SHP77 treated with DMSO at 0.1 percent for 48 hours (cell line): ENCODE measurements around the gene CNIH3.
A peak's percentile ranks its signal among the peaks of the same experiment; 100 is the strongest.

Experiments used
- DNase-seq: peaks from one replicate; lab custom pipeline; 2025; lab: John Stamatoyannopoulos, UW

Gene CNIH3

DNA sequence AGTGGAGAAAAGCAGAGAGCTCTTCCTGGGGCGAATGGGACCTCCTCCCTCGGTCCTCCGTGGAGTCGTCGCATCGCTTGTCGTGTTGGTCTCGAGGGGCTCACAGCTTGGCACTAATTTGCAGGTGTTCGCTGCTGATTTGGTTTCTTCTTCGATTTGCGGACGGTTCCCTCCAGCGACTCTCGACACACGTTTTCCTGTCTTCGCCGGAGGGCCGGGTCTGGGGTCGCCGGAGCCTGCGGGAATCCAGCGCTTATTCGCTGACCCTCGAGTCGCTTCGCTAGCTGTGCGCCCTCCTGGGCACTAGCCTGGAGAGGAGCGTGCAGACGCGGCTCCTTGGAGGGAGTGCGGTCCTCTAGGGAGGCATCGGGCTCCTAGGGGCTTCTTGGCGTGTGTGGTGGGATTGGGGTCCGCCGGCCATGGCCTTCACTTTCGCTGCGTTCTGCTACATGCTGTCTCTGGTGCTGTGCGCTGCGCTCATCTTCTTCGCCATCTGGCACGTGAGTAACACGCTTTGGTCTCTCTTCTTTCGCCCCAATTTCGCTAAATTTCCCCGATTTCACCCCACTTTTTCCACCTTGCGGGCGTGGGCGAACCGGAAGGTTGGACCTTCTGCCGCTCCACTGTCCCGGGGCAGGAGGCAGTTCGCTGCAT lies 766 bp downstream of the CNIH3 start:
- DNase-seq, result no peak

DNA sequence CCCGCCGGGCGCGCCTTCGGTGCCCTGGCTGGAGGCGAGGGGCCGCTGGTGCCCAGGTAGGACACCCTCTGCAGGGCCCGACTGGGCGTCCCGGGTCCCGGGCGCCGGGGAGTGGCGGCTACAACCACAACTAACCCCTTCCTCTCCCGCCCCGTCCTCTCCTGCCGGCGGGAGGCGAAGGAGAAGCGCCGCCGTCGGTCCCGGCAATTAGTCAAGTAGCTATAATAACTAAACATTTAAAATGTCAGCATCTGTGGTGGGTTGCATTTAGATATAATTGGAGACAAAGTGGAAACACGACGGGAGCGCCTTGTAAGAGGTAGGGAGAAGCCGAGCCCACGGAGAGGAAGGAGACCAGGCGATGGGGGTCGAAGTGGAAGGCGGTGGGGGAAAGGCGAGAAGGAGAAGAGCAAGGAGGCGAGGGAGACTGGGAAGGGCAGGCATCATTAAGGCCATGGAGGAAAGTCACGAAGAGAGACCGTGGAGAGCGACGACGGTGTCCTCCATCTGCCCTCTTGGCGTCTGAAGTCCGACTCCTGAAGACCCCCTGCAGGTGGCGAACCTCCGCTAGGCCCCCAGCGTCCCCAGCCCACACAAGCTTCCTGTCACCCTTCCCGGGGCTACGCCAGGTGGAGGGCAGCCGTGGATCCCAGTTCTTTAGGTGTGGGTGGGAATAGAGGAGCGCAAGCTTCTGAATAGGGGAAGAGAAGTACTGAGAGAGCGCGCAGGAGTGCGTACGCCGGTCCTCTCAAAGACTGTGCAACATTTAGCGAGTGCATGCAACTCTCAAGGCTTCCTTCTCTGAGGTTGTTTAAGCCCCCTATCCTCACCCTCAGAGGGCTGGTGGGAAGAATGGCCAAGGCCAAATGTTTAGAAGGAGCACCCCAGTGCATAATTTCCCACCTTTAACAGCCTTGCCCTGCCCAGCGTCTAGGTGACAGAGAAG lies 1.6 kb downstream of the CNIH3 start:
- no peak for DNase-seq

DNA sequence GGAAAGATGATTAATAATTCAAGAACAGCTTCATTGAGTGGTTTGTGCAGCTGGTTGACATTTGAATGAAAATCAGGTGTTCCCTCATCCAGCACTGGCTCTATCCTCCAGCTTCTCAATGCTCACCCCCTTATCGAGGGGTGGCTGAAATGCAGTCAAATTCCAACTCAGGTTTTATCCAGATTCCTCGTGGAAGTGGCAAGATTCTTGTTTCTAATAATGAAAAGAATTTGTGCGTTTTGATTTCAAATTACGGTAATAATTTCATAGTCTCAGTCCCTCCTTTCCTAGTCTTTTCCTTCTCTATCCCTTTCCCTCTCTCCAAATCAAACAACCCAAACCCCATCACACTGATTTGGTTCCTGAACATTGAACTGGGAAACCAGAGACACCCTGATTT lies 3.1 kb downstream of the CNIH3 start:
- no peak for DNase-seq

DNA sequence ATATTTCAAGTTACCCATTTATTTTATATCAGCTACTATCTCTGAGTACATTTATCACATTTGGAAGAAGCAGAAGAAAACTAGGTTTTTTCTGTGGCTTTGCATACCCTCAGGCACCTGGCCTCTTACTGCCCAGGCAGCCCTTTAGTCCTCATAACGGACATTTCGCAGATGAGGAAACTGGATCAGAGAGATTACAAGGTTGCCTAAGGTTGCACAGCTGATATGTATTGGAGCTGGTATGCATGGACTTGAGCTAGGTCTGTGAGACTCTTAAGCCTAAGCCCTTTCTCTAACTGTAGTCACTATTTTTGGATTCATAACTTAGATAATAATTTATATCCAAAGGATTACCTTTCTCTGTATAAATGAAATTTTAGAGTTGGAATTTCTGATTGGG lies 4.0 kb downstream of the CNIH3 start:
- DNase-seq, result no peak

DNA sequence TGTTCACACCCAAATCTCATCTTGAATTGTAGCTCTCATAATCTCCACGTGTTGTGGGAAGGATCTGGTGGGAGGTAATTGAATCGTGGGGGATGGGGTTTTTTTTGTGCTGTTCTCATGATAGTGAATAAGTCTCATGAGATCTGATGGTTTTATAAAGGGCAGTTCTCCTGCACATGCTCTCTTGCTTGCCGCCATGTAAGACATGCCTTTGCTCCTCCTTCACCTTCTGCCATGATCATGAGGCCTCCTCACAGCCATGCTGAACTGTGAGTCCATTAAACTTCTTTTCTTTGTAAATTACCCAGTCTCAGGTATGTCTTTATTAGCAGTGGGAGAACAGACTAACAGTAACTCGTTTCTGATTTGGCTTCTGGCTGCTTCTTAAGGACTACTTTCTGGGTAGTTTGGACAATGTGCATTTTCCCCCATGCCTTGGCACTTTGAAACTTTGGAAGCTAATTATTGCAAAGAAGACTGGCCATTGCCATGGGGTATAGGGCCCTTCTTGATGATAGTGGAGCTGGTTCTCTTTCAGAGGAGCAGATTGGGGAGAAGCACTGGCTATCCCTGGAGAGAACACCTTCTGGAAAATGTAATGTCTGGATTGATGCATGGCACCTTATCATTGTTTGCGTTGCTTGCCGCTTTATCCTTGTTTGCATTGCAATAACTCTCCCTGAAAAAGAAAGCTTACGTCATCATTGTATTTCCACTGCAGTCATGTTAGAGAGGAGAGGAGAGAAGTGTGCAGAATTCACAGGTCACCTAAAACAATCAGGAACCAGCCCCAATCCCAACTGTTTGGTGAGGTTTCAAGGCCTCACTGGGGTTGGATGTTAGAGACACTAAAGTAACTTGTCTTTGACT lies 5.9 kb downstream of the CNIH3 start:
- DNase-seq, result peak; percentile 46

DNA sequence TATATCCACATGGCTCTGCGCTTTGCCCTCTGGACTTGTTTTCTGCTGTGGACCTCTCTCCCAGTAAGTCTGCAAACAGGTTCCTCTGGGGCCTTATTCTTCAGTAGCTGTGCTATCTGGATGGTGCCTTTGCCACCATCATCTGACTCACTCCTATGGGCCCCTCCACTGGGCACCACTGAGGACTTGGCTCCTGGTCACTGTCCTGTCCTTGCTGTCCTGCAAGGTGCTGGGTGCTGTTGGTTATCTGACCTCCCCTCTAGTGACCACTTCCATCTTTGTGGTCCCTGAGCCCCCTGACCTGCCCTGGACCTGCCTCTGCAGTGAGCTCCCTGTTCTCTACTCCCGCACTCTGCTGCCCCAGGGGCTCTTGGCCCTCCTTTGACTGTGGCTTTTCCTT lies 6.7 kb downstream of the CNIH3 start:
- no peak for DNase-seq

DNA sequence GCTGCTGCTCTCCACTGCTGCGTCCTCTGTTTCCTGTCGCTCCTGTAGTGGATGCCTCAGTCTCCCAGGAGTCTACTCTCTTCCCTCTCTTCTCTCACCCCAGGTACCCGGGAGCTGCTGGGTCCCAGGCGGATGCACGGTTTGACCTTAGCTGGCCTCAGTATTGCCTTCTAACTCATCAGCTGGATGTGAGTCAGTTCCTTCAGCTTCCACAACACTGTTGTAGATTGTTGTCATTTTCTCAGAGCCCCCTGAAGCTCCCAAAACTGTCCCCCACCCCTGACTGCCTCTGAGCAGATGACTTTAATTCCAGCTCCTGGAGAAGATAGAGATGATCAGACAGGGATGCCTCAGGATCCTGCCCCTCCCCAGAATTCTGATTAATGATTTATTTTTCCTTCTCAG lies 7.2 kb downstream of the CNIH3 start:
- no peak for DNase-seq

DNA sequence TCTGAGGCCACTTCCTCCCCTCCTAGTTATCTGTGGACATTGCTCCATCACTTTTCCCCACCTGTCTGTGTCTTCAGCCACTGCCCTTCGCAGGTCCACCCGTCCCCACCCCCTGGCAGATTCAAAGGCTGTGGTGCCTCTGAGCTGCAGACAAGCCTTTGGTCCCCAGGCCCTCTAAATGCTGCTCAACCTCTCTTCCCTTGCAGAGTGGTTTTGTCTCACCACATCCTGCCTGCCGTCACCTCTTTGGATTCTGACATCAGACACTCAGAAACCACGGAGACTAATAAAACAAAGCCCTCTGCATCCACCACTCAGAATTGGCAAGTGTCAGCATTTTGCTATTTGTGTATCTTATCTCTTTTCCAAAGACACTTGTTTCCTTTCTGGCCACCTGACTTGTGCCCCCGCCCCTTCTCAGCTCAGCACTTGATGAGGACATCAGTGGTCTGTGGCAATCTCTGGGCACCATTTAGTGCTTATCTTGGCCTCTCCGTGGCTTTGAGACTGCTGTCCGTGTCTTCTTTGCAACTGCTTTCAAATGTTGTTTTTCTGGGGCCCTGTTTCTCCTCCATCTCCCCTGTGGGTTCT lies 7.7 kb downstream of the CNIH3 start:
- no peak for DNase-seq

DNA sequence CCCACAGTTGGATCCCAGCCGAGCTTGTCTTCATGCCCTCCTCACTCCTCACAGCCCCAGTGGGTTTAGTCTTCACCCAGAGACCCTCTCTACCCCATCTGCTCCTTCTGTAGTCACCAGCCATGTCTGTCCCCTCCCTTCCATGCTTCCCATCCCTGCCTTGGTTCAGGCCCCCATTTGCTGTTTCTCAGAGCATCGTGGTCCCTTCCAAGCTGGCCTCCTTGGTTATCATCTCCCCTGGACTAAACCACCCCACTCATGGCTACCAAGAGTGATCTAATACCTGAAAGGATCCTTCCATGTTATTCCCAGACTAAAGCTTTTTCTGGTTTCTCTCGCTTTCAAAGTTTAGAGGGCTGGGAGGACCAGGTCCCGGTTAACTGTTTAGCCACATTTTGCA lies 8.3 kb downstream of the CNIH3 start:
- no peak for DNase-seq

DNA sequence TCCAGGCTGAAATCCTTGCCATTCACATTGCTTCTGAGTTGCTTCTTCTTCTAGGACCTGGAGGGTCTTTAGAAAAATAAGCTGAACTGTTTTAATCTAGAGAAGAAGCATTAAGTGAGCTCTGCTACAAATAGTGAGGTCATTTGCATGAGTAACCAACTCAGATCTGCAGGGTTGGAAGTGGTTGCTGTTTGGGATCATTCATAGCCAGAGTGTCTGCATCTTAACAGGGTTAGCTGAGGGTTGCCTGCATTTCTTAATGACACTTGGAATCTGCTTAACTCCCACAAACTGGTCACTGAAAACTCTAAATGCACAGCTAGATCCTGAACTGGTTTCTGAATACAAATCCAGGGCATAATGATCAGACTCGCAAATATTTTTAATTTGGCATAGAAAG lies 9.9 kb downstream of the CNIH3 start:
- DNase-seq, result no peak

DNA sequence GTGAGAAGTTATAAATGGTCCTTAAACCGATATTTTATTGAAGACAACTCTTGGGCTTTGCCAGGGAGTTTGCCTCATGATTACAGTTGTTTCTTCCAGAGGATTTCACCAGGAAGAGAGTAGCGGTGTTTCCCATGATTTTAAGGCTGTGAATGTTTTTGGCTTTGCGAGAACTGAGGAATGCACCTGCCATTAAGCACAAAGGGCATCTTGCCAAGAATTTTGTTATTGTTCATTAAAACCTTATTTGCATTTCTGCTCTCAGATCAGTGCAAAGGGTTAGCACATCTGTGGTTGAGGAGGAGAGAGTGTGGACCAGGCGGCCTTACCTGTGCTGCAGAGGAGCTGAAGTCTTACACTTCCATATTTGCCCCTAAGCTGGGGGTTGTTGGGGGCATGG lies 13.8 kb downstream of the CNIH3 start:
- DNase-seq, result no peak

DNA sequence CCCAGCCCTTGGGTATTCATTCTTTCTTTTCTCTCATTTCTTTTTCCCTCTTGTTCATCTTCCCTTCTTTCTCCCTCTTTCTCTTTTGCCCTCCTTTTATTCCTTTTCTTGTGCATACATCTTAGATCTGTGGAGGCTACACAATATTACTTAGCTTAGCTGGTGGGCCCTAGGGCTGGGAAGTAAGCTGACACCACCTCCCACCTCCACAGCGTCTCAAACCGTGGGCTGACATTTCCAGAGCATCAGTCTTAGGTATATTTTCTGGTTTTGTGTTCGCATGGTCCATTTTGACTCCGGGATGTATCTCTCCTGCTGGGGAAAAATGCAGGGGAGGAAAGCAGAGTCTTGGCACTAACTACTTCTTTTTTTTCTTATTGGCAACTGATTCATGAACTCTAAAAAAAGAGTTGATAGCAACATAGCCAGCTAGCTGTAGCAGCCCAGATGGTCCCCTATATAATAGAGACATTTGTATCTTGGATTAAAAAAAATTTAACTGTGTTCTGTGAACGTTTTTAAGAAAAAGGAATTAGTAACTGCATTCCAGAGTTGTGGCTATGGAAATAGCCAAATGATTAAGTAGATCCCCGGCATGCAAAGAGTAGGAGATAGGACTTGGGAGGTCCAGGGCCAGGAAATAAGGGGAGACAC lies 15.5 kb downstream of the CNIH3 start:
- no peak for DNase-seq

DNA sequence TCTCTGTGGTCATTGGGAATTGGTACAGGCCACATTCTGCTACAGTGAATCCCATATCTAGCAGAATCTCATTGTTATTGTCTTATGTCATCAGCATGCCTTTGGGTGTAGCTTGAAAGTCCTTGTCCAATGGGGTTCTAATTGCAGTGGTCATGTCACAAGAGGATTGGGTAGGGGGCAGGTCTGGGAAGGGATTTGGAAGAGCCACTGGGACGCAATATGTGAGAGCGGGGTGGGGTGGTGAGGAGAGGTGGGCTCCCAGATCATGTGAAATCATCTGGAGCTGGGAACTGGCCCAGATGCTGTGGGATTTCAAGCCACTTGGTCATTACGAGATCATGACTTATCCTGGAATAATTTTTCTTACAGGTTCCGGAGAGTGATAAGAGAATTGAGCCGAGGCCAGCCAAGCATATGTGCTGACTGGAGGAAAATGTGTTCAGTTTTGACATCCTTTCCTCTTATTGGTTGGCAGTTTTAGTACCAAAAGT lies 16.3 kb downstream of the CNIH3 start:
- no peak for DNase-seq

DNA sequence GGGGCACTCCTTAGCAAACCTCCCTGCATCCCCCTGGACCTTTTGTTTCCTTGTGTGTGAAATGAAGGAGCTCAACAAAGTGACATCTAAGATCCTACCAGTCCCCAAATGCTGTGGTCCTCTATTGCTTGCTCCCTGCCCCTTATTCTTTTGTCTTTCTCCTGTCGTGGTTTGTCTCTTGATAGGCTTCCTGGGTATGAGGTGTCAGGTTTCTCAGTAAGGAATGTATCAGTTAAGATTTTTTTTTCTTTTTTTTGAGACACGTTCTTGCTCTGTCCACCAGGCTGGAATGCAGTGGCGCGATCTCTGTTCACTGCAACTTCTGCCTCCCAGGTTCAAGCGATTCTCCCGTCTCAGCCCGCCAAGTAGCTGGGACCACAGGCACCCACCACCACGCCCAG lies 16.8 kb downstream of the CNIH3 start:
- DNase-seq, result no peak

DNA sequence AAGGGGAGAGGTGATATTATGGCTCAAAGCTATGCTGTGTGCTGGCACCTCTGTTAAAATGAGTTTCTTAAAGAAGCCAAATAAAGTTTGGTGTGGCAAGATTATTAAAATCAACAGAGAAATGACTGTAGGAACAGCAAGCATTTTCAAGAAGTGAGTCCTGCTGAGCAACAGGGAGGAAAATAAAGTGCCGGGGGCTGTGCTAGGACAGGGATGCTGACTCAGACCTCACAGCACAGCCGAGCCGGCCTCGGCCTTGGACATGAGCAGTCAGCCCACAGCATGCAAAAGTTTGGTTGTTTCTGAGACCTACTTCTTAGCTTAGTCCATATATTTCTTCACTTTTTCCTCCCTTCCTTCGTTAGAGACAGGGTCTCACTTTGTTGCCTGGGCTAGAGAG lies 19.2 kb downstream of the CNIH3 start:
- DNase-seq, result no peak

DNA sequence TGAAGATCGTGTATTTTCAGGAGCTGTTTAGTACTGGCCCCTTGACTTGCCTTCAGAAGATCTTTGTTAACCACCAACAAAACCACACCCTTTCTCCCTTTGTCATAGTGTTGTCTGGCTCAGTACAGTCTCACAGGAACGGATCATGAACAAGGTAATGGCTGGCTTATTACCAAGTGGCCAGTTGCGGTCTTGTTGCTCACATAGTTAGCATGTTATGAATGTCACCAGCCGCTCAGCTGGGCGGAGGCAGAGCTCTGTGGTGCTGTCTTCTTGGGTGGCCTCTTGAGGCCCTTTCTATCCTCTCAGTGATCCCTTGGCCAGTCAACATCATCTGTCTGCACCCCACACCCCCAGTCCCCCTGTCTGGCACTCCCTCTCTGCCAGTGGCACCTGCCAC lies 21.4 kb downstream of the CNIH3 start:
- DNase-seq, result no peak

DNA sequence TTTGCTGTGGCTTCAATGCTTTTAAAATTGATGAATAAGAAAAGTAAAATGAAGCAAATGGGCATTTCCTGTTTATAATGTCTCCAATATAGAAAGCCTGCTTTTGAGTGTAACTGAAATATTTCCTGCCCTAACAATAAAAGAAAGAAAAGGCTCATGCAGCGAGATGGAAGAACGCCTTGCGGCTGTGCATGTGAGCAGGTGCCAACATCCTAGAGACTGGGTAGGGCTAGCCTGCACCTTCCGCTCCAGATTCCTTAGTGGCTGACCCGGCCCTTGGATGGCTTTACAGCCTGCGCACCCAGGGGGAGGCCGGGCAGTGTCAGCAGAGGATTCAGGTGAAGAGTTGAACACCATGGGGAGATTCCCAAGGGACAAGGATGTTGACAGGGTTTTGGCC lies 21.8 kb downstream of the CNIH3 start:
- DNase-seq, result no peak

DNA sequence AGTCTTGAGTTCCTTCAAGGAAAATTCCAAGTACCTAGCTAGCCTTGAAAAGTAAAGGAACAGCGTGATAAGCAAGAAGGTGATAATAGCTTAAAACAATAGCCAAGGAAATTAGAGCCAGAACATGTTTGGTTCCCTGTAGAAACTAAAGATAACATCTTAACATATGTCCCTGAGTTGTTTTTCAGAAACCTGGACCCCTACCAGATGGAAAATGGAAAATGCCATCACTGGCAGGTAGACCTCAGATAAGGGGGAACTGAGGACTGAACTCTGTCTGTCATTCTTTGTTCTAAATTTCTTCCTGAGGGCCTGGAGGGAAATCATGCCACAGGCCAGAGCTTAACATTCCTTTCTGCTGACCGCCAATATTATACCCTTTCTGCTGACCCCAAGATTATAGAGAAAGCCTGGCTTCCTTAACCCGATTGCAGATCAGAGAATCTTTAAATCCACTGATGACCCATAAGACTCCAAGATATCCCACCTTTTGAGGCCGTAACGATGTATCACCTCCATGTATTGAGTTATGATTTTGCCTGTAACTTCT lies 23.4 kb downstream of the CNIH3 start:
- DNase-seq, result no peak

DNA sequence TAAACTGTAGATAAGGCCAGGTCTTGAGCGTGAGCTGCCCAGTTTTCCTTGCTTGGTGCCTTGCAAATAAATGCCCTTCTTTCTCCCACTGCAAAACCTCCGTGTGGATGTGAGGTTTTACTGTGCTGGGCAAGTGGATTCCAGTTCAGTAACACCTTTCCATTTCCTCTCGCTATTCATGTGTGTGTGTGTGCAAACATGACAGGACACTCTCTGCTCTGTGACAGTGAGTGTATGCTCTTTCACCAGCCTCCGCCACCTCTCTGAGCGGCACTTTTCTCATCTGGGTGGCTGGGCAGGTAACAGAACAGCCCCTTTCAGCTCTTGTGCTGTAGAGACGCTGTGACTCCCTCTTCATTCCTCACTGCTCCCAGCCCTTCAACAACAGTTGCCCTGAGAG lies 23.9 kb downstream of the CNIH3 start:
- DNase-seq, result no peak

DNA sequence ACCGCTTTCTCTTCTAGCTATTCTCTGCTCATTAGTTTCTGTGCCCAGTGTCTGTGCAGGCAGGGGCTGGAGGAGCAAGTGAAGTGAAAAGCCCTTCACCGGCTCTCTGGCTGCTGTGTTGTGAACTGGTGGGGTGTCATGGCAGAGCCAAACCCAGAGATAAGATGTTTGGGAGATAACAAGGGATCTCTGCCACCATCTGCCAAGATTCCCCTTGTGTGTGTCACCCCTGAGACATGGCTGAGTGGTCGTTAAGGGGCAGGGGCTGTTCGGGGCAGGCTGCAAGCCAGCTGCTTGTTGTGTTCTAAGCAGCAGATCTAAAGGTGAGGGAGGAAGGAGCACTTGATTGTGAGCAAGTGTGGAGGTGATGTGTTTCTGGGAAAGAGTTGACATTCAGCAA lies 24.5 kb downstream of the CNIH3 start:
- DNase-seq, result no peak

DNA sequence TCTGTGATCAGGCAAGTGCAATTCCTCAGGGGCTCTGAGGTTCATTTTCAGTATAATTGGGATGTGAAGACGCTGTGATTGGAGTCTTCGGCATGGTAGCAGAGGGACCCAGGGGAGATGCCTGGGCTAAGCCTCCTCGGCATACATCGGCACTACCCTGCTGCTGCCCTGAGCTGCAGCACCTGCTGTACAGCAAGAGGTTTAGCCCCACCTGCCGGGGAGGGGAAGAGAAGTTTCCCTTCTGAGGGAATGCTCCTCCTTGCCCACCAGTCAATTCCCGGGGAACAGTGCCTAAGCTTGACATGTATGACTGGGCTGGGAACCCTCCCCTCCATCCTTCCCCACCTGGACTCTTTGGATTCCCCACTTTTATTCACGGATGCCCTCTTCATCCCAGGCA lies 24.9 kb downstream of the CNIH3 start:
- DNase-seq, result no peak
